WTC11 (cell line): ENCODE data around the gene CACNA1B.

ENCODE experiments used
- EMX1 ChIP-seq: fragments of 250-450 bp; sonication (Bioruptor Pico); IDR thresholded peaks from 2 replicates; pipeline ENCODE4 v1.8.0; 2021; ENCODE audit warnings: mild to moderate bottlenecking
- TF ChIP-seq, protein P1 (sequence below): sonication (generic); formaldehyde crosslinking; IDR thresholded peaks from 2 replicates; pipeline ENCODE4 v1.8.1; 2023; ENCODE audit warnings: mild to moderate bottlenecking, missing genetic modification reagents, moderate library complexity
- TF ChIP-seq, protein P2 (sequence below): fragments of 200-600 bp; IDR thresholded peaks from 2 replicates; pipeline ENCODE4 v1.8.0; 2022; ENCODE audit warnings: antibody characterized with exemption
- TF ChIP-seq, protein P3 (sequence below): sonication (generic); formaldehyde crosslinking; IDR thresholded peaks from 2 replicates; pipeline ENCODE4 v1.8.1; 2022; ENCODE audit warnings: mild to moderate bottlenecking, missing genetic modification reagents, moderate library complexity, borderline replicate concordance

DNA sequence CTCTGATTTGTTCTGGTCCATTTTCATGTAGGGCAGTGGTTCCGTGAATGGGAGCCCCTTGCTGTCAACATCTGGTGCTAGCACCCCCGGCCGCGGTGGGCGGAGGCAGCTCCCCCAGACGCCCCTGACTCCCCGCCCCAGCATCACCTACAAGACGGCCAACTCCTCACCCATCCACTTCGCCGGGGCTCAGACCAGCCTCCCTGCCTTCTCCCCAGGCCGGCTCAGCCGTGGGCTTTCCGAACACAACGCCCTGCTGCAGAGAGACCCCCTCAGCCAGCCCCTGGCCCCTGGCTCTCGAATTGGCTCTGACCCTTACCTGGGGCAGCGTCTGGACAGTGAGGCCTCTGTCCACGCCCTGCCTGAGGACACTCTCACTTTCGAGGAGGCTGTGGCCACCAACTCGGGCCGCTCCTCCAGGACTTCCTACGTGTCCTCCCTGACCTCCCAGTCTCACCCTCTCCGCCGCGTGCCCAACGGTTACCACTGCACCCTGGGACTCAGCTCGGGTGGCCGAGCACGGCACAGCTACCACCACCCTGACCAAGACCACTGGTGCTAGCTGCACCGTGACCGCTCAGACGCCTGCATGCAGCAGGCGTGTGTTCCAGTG is 244.0 kb downstream of the CACNA1B start:
- TF ChIP-seq, protein P1, sequence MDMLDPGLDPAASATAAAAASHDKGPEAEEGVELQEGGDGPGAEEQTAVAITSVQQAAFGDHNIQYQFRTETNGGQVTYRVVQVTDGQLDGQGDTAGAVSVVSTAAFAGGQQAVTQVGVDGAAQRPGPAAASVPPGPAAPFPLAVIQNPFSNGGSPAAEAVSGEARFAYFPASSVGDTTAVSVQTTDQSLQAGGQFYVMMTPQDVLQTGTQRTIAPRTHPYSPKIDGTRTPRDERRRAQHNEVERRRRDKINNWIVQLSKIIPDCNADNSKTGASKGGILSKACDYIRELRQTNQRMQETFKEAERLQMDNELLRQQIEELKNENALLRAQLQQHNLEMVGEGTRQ (CRISPR knock-in tag) = no peak
- TF ChIP-seq, protein P2, sequence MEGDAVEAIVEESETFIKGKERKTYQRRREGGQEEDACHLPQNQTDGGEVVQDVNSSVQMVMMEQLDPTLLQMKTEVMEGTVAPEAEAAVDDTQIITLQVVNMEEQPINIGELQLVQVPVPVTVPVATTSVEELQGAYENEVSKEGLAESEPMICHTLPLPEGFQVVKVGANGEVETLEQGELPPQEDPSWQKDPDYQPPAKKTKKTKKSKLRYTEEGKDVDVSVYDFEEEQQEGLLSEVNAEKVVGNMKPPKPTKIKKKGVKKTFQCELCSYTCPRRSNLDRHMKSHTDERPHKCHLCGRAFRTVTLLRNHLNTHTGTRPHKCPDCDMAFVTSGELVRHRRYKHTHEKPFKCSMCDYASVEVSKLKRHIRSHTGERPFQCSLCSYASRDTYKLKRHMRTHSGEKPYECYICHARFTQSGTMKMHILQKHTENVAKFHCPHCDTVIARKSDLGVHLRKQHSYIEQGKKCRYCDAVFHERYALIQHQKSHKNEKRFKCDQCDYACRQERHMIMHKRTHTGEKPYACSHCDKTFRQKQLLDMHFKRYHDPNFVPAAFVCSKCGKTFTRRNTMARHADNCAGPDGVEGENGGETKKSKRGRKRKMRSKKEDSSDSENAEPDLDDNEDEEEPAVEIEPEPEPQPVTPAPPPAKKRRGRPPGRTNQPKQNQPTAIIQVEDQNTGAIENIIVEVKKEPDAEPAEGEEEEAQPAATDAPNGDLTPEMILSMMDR = no peak
- no peak for TF ChIP-seq EMX1
- TF ChIP-seq, protein P3, sequence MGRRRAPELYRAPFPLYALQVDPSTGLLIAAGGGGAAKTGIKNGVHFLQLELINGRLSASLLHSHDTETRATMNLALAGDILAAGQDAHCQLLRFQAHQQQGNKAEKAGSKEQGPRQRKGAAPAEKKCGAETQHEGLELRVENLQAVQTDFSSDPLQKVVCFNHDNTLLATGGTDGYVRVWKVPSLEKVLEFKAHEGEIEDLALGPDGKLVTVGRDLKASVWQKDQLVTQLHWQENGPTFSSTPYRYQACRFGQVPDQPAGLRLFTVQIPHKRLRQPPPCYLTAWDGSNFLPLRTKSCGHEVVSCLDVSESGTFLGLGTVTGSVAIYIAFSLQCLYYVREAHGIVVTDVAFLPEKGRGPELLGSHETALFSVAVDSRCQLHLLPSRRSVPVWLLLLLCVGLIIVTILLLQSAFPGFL (CRISPR knock-in tag) = no peak
